ENCODE measurements around the gene MYL7. TPM values are rescaled to one million over a fixed set of nuclear protein-coding genes. Genes with fewer than 3 reads are reported as not detected.
"Not testable (repeated sequence)": the region's sequence is repeated elsewhere in the genome, so short reads cannot be mapped to it uniquely, and the experiment has no call there.

The MYL7 gene
- total RNA-seq, 4 donors from 2014 or later: not detected

DNA sequence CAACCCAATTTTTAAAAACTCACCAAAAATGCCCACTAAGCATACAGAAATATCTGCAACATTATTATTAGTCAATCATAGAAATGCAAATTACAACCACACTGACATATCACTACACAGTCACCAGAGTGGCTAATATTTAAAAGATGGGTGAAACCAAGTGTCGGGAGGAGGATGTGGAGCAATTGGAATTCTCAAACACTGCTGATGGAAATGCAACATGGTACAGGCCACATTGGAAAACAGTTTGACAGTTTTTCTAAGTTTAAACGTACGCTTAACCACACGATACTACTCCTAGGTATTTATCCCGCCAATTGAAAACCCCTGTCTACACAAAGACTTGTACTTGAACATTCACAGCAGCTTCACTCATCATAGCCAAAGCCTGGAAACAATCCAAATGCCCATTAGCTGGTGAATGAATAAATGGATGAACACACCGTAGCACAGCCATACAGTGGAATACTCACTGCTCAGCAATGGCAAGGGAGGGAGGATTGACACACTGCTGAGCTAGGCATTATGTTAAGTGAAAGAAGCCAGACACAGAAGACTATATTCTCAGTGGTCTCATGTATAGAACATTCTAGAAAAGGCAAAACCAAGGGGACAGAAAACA, 31.8 kb upstream of the MYL7 start:
- no peaks in the 10 kb centered on the region for H3K4me1 ChIP-seq
- H3K36me3 ChIP-seq: no peaks in the 10 kb centered on the region
- no peak overlapping the region for H3K27ac ChIP-seq (replicated peaks in 1 of 4)
- H3K27me3 ChIP-seq: peaks cover 0 to 17% (median 0%) of the 10 kb centered on the region in 4 donors
- no peak overlapping the region for H3K4me3 ChIP-seq
- 92% methylated on average over 6 of the region's 6 CpGs for WGBS
- intact Hi-C loops (cut with DNase I): no loop called here
- no peaks in the 10 kb centered on the region for H3K9me3 ChIP-seq
- no peak for DNase-seq (ENCODE audit: extremely low spot score)
- TF ChIP-seq POLR2AphosphoS5 (IDR thresholded peaks at IDR 0.05) (no peak), EP300 (IDR thresholded peaks at IDR 0.05) (no peak), POLR2A (IDR thresholded peaks at IDR 0.05; ENCODE audit: low read depth) (no peak)
- TF ChIP-seq, protein P1, sequence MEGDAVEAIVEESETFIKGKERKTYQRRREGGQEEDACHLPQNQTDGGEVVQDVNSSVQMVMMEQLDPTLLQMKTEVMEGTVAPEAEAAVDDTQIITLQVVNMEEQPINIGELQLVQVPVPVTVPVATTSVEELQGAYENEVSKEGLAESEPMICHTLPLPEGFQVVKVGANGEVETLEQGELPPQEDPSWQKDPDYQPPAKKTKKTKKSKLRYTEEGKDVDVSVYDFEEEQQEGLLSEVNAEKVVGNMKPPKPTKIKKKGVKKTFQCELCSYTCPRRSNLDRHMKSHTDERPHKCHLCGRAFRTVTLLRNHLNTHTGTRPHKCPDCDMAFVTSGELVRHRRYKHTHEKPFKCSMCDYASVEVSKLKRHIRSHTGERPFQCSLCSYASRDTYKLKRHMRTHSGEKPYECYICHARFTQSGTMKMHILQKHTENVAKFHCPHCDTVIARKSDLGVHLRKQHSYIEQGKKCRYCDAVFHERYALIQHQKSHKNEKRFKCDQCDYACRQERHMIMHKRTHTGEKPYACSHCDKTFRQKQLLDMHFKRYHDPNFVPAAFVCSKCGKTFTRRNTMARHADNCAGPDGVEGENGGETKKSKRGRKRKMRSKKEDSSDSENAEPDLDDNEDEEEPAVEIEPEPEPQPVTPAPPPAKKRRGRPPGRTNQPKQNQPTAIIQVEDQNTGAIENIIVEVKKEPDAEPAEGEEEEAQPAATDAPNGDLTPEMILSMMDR (IDR thresholded peaks at IDR 0.05): no peak

DNA sequence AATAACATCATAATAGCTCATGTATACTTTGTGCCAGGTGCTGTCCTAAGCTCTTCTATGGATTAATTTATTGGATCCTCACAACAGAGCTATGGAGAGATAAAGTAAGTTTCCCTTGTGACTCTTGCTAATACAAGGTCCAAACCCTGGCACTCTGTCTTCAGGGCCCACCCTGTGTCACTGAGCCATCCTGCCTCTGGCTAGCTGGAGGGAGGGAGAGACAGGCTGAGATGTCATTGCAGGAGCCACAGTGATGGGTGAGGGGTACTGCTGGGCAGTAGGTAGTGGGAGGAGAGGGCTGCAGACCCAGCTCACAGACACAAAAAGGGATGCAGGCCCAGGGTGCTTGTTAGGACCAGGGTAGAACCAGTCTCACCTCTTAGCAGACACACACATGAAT, 31.2 kb upstream of the MYL7 start:
- H3K27ac ChIP-seq (replicated peaks in 1 of 4): no peak overlapping the region
- H3K9me3 ChIP-seq: no peaks in the 10 kb centered on the region
- H3K4me3 ChIP-seq: no peak overlapping the region
- H3K36me3 ChIP-seq: no peaks in the 10 kb centered on the region
- TF ChIP-seq POLR2A (IDR thresholded peaks at IDR 0.05; ENCODE audit: low read depth) (no peak), EP300 (IDR thresholded peaks at IDR 0.05) (no peak), POLR2AphosphoS5 (IDR thresholded peaks at IDR 0.05) (no peak)
- TF ChIP-seq, protein P1 (IDR thresholded peaks at IDR 0.05): no peak
- no peaks in the 10 kb centered on the region for H3K4me1 ChIP-seq
- H3K27me3 ChIP-seq: peaks cover 0 to 11% (median 0%) of the 10 kb centered on the region in 4 donors
- intact Hi-C loops (cut with DNase I): no loop called here
- DNase-seq (ENCODE audit: extremely low spot score): no peak

DNA sequence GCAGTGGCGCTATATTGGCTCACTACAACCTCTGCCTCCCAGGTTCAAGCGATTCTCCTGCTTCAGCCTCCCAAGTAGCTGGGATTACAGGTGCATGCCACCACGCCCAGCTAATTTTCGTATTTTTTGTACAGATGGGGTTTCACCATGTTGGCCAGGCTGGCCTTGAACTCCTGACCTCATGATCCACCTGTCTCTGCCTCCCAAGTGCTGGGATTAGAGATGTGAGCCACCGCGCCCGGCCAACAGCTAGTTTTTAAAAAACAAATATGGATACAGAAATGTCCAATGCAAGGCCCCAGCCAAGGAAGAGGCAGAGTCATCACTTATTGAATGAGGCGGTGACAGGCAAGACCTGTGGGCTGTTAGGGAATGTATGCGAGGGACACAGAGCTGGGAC, 30.8 kb upstream of the MYL7 start:
- H3K4me1 ChIP-seq; intact Hi-C loops (cut with DNase I); H3K9me3 ChIP-seq; DNase-seq (ENCODE audit: extremely low spot score); H3K36me3 ChIP-seq; H3K27me3 ChIP-seq; H3K27ac ChIP-seq (replicated peaks in 1 of 4); H3K4me3 ChIP-seq: not testable (repeated sequence)
- 90% methylated on average over 9 of the region's 9 CpGs for WGBS

DNA sequence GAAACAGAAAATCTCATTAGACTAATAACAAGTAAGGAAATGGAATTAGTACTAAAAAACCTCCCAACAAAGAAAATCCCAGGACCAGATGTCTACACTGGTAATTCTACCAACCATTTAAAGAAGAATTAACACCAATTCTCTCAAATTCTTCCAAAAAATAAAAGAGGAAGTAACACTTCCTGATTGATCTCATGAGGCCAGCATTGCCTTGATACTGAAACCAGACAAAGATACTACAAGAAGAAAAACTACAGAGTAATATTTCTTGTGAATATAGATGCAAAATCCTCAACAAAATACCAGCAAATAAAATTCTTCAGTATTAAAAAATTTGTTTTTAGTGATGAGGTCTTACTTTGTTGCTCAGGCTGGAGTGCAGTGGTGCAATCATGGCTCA, 26.8 kb upstream of the MYL7 start:
- Histone ChIP-seq H3K4me1 (no peaks in the 10 kb centered on the region), H3K36me3 (no peaks in the 10 kb centered on the region), H3K9me3 (no peaks in the 10 kb centered on the region), H3K4me3 (no peak overlapping the region), H3K27me3 (no peaks in the 10 kb centered on the region), H3K27ac (replicated peaks in 1 of 4) (no peak overlapping the region)
- intact Hi-C loops (cut with DNase I): no loop called here
- DNase-seq (ENCODE audit: extremely low spot score): no peak
- TF ChIP-seq EP300 (IDR thresholded peaks at IDR 0.05): no peak
- no peak for TF ChIP-seq POLR2AphosphoS5 (IDR thresholded peaks at IDR 0.05)
- no peak for TF ChIP-seq POLR2A (IDR thresholded peaks at IDR 0.05; ENCODE audit: low read depth)
- TF ChIP-seq, protein P1 (IDR thresholded peaks at IDR 0.05): no peak

DNA sequence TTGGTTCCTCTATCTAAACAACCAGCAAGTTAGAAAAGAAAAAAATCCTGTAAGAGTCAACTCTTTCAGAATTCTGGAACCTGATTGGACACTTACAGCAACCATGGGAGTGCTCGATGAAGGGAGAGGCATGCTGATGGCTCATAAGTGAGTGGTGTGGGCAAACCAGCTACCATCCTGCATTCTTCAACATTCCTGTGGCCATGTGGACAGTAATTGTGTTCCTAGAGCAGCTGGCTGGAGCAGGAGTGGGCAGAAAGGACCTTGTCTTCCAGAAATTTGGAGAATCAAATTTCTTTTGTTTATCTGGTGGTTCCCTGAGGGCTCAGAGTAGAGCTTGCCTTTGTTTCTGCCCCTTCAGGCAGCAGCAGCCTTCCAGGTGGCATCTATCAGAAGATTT, 22.5 kb upstream of the MYL7 start:
- Histone ChIP-seq H3K27me3 (no peaks in the 10 kb centered on the region), H3K9me3 (no peaks in the 10 kb centered on the region), H3K4me3 (no peak overlapping the region), H3K36me3 (no peaks in the 10 kb centered on the region), H3K27ac (replicated peaks in 1 of 4) (no peak overlapping the region), H3K4me1 (no peaks in the 10 kb centered on the region)
- intact Hi-C loops (cut with DNase I): no loop called here
- no peak for DNase-seq (ENCODE audit: extremely low spot score)
- WGBS: 78% methylated on average over 1 of the region's 1 CpG
- TF ChIP-seq EP300 (IDR thresholded peaks at IDR 0.05): no peak
- TF ChIP-seq POLR2AphosphoS5 (IDR thresholded peaks at IDR 0.05): no peak
- no peak for TF ChIP-seq POLR2A (IDR thresholded peaks at IDR 0.05; ENCODE audit: low read depth)
- TF ChIP-seq, protein P1 (IDR thresholded peaks at IDR 0.05): no peak
